ENCODE measurements around the gene CS.
A peak's percentile ranks its signal among the peaks of the same experiment; 100 is the strongest.

CS gene

DNA sequence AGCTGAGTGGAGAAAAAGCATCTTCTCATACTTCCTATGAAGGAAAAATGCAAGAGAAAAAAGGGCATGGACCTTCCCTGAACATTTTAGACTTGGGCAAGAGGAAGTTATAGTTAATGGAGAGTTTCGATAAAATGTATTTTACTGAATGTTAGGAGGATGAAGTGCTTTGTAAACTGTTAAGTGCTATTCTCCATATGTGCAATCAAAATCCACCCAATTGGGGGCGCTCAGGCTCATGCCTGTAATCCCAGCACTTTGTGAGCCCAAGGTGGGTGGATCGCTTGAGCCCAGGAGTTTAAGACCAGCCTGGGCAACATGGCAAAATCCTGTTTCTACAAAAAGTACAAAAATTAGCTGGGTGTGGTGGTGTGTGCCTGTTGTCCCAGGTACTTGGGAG lies 17.5 kb upstream of the CS start:
- Histone ChIP-seq H3K4me1 (ENCODE audit: insufficient read depth, low read length) (peaks cover 8% of the 10 kb centered on the region; the same call in 1 of the 2 replicates), H3K36me3 (ENCODE audit: insufficient read depth, low read length) (peaks cover 42% of the 10 kb centered on the region), H3K9ac (ENCODE audit: low read depth, low read length) (no peak overlapping the region), H3K27ac (ENCODE audit: low read depth, low read length) (no peak overlapping the region), H3K27me3 (ENCODE audit: insufficient read depth, low read length) (no peaks in the 10 kb centered on the region), H3K4me3 (ENCODE audit: low read length) (no peak overlapping the region), H3K9me3 (ENCODE audit: insufficient read depth, low read depth, low read length) (no peaks in the 10 kb centered on the region)
- WGBS = 77% methylated on average over 3 of the region's 3 CpGs

GRCh38 chr12:56315622-56316473 lies 15.7 kb upstream of the CS start, which contains the start of gene CNPY2:
Gene CNPY2, minus strand, starts transcription at chr12:56315988. Its CDS starts 771 bp downstream, at chr12:56315217.
- peaks cover 45% of the 10 kb centered on the region for H3K36me3 ChIP-seq (ENCODE audit: insufficient read depth, low read length)
- peaks cover 8% of the 10 kb centered on the region; the same call in 1 of the 2 replicates for H3K4me1 ChIP-seq (ENCODE audit: insufficient read depth, low read length)
- peak within 1 kb of the TSS; percentile 94 for H3K27ac ChIP-seq (ENCODE audit: low read depth, low read length)
- no peaks in the 10 kb centered on the region for H3K9me3 ChIP-seq (ENCODE audit: insufficient read depth, low read depth, low read length)
- peak within 1 kb of the TSS; percentile 98 for H3K9ac ChIP-seq (ENCODE audit: low read depth, low read length)
- H3K4me3 ChIP-seq (ENCODE audit: low read length) = peak within 1 kb of the TSS; percentile 97
- no peaks in the 10 kb centered on the region for H3K27me3 ChIP-seq (ENCODE audit: insufficient read depth, low read length)
- WGBS = under 1% methylated on average over 62 of the region's 62 CpGs

DNA sequence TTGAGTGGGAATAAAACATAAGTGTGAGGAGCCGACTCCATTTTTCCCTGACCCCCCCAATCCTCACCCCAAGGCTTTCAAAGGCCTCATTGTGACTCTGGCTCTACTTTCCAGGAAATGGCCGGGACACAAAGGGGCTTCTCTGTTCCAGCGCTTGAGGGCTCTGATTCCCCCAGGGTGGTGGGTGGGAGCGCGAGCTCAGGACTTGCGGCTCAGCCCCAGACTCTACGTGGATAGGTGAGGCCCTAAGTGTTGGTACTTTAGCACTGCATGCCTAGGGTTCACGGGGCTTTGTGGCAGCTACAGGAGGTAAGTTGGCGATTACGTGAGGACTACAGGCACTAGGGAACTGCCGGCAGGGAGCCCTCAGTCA lies 15.1 kb upstream of the CS start:
- Histone ChIP-seq H3K9me3 (ENCODE audit: insufficient read depth, low read depth, low read length) (no peaks in the 10 kb centered on the region), H3K9ac (ENCODE audit: low read depth, low read length) (peak overlapping the region; percentile 98), H3K4me3 (ENCODE audit: low read length) (peak overlapping the region; percentile 97), H3K36me3 (ENCODE audit: insufficient read depth, low read length) (peaks cover 51% of the 10 kb centered on the region), H3K4me1 (ENCODE audit: insufficient read depth, low read length) (peaks cover 8% of the 10 kb centered on the region; the same call in 1 of the 2 replicates), H3K27ac (ENCODE audit: low read depth, low read length) (peak overlapping the region; percentile 94), H3K27me3 (ENCODE audit: insufficient read depth, low read length) (no peaks in the 10 kb centered on the region)
- WGBS = 2% methylated on average over 11 of the region's 11 CpGs

- peaks cover 73% of the 10 kb centered on the region for H3K36me3 ChIP-seq (ENCODE audit: insufficient read depth, low read length)
These were observed 10.9 kb upstream of the CS start for GRCh38 chr12:56311003-56311402.

GRCh38 chr12:56308714-56309113 lies 8.6 kb upstream of the CS start:
- H3K4me1 ChIP-seq (ENCODE audit: insufficient read depth, low read length) = no peaks in the 10 kb centered on the region
- peaks cover 81% of the 10 kb centered on the region for H3K36me3 ChIP-seq (ENCODE audit: insufficient read depth, low read length)
- H3K9ac ChIP-seq (ENCODE audit: low read depth, low read length) = no peak overlapping the region
- H3K9me3 ChIP-seq (ENCODE audit: insufficient read depth, low read depth, low read length) = no peaks in the 10 kb centered on the region
- H3K27ac ChIP-seq (ENCODE audit: low read depth, low read length) = no peak overlapping the region
- no peak overlapping the region for H3K4me3 ChIP-seq (ENCODE audit: low read length)
- H3K27me3 ChIP-seq (ENCODE audit: insufficient read depth, low read length) = no peaks in the 10 kb centered on the region
- WGBS = 96% methylated on average over 3 of the region's 3 CpGs

More at GRCh38 chr12:56311003-56311402, 10.9 kb upstream of the CS start:
- no peak overlapping the region for H3K4me3 ChIP-seq (ENCODE audit: low read length)
- H3K27me3 ChIP-seq (ENCODE audit: insufficient read depth, low read length) = no peaks in the 10 kb centered on the region
- H3K9ac ChIP-seq (ENCODE audit: low read depth, low read length) = no peak overlapping the region
- WGBS = 97% methylated on average over 12 of the region's 12 CpGs
- H3K9me3 ChIP-seq (ENCODE audit: insufficient read depth, low read depth, low read length) = no peaks in the 10 kb centered on the region
- H3K27ac ChIP-seq (ENCODE audit: low read depth, low read length) = no peak overlapping the region
- H3K4me1 ChIP-seq (ENCODE audit: insufficient read depth, low read length) = peaks cover 4% of the 10 kb centered on the region; the same call in 1 of the 2 replicates

DNA sequence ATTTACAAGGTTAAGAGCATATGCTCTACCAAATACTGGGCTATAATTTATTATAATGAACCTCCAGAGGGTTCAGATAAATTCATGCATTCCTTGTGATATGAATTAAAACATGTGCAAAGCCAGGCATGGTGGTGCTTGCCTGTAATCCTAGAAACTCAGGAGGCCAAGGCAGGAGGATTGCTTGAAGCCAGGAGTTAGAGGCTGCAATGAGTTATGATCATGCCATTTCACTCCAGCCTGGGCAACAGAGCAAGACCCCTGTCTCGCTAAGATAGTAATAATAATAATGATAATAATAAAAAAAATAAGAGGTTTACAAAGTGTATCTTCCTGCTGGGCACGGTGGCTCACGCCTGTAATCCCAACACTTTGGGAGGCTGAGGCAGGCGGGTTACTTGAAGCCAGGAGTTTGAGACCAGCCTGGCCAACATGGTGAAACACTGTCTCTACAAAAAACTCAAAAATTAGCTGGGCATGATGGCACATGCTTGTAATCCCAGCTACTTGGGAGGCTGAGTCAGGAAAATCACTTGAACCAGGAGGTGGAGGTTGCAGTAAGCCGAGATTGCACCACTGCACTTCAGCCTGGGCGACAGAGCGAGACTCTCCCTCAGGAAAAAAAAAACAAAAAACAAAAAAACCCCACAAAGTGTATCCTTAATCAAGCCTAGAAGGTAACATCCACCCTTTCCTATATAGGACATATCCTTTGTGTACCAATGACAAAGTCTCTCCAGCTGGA lies 7.3 kb upstream of the CS start:
- H3K36me3 ChIP-seq (ENCODE audit: insufficient read depth, low read length) = peaks cover 71% of the 10 kb centered on the region
- 98% methylated on average over 6 of the region's 7 CpGs for WGBS
- no peak overlapping the region for H3K9ac ChIP-seq (ENCODE audit: low read depth, low read length)
- H3K27ac ChIP-seq (ENCODE audit: low read depth, low read length) = no peak overlapping the region
- H3K4me3 ChIP-seq (ENCODE audit: low read length) = no peak overlapping the region
- H3K4me1 ChIP-seq (ENCODE audit: insufficient read depth, low read length) = no peaks in the 10 kb centered on the region
- no peaks in the 10 kb centered on the region for H3K27me3 ChIP-seq (ENCODE audit: insufficient read depth, low read length)
- no peaks in the 10 kb centered on the region for H3K9me3 ChIP-seq (ENCODE audit: insufficient read depth, low read depth, low read length)

DNA sequence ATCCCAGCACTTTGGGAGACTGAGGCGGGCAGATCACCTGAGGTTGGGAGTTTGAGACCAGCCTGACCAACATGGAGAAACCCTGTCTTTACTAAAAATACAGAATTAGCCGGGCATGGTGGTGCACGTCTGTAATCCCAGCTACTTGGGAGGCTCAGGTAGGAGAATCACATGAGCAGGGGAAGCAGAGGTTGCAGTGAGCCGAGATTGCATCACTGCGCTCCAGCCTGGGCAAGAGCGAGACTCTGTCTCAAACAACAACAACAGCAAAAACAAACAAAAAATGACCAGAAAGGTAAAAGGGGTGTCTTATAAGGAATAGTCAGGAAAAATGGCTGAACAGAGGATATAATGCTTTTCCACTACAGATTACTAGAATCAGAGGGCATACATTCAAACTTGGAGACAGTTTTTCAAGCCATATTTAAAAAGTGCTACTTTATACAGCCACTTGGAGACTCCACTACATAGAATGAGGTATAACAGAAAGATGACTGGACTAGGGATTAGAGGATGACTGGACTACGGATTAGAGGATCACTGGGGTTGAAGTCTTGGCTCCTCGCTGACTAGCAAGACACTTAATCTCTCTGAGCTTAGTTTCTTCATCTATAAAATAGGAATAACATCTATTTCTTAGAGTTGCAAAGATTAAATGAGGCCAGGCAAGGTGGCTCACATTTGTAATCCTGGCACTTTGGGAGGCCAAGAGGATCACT lies 4.9 kb upstream of the CS start:
- Histone ChIP-seq H3K4me3 (ENCODE audit: low read length) (no peak overlapping the region), H3K27me3 (ENCODE audit: insufficient read depth, low read length) (no peaks in the 10 kb centered on the region), H3K9me3 (ENCODE audit: insufficient read depth, low read depth, low read length) (no peaks in the 10 kb centered on the region), H3K4me1 (ENCODE audit: insufficient read depth, low read length) (peaks cover 8% of the 10 kb centered on the region; the same call in 1 of the 2 replicates), H3K36me3 (ENCODE audit: insufficient read depth, low read length) (peaks cover 59% of the 10 kb centered on the region), H3K27ac (ENCODE audit: low read depth, low read length) (no peak overlapping the region), H3K9ac (ENCODE audit: low read depth, low read length) (no peak overlapping the region)
- 95% methylated on average over 6 of the region's 8 CpGs for WGBS

DNA sequence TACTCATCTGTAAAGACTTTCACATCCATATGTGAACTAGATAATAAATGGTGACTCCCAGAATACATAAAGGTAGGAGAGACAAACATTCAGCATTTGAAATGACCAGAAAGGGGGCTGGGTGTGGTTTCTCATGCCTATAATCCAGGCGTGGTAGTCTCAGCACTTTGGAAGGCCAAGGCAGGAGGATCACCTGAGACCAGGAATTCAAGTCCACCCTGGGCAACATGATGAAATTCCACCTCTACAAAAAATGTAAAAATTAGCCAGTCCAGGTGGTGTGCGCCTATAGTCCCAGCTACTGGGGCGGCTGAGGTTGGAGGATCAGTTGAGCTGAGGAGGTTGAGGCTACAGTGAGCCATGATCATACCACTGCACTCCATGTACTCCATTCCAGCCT lies 4.1 kb upstream of the CS start:
- H3K4me3 ChIP-seq (ENCODE audit: low read length) = no peak overlapping the region
- no peaks in the 10 kb centered on the region for H3K9me3 ChIP-seq (ENCODE audit: insufficient read depth, low read depth, low read length)
- no peak overlapping the region for H3K27ac ChIP-seq (ENCODE audit: low read depth, low read length)
- no peaks in the 10 kb centered on the region for H3K27me3 ChIP-seq (ENCODE audit: insufficient read depth, low read length)
- H3K4me1 ChIP-seq (ENCODE audit: insufficient read depth, low read length) = peaks cover 9% of the 10 kb centered on the region
- no peak overlapping the region for H3K9ac ChIP-seq (ENCODE audit: low read depth, low read length)
- 92% methylated on average over 3 of the region's 3 CpGs for WGBS
- H3K36me3 ChIP-seq (ENCODE audit: insufficient read depth, low read length) = peaks cover 54% of the 10 kb centered on the region

GRCh38 chr12:56300644-56301464 lies 724 bp upstream of the CS start:
- Histone ChIP-seq H3K9me3 (ENCODE audit: insufficient read depth, low read depth, low read length) (no peaks in the 10 kb centered on the region), H3K9ac (ENCODE audit: low read depth, low read length) (peak overlapping the region; percentile 70), H3K27me3 (ENCODE audit: insufficient read depth, low read length) (no peaks in the 10 kb centered on the region), H3K4me1 (ENCODE audit: insufficient read depth, low read length) (peaks cover 14% of the 10 kb centered on the region), H3K36me3 (ENCODE audit: insufficient read depth, low read length) (peaks cover 40% of the 10 kb centered on the region), H3K4me3 (ENCODE audit: low read length) (peak overlapping the region; percentile 97), H3K27ac (ENCODE audit: low read depth, low read length) (peak overlapping the region; percentile 85)
- WGBS = 63% methylated on average over 21 of the region's 21 CpGs

- H3K4me1 ChIP-seq (ENCODE audit: insufficient read depth, low read length) = peaks cover 14% of the 10 kb centered on the region
- peak overlapping the region; percentile 97 for H3K4me3 ChIP-seq (ENCODE audit: low read length)
- no peaks in the 10 kb centered on the region for H3K27me3 ChIP-seq (ENCODE audit: insufficient read depth, low read length)
- H3K36me3 ChIP-seq (ENCODE audit: insufficient read depth, low read length) = peaks cover 30% of the 10 kb centered on the region
- WGBS = 12% methylated on average over 10 of the region's 10 CpGs
- H3K9ac ChIP-seq (ENCODE audit: low read depth, low read length) = peak overlapping the region; percentile 87
- H3K27ac ChIP-seq (ENCODE audit: low read depth, low read length) = peak overlapping the region; percentile 70
- H3K9me3 ChIP-seq (ENCODE audit: insufficient read depth, low read depth, low read length) = no peaks in the 10 kb centered on the region
These were observed 750 bp downstream of the CS start for GRCh38 chr12:56299308-56299852.

Data from HUES64 (cell line).